ENCODE results near the gene GFM1.

GRCh38 chr3:158625881-158626280, 18.4 kb upstream of the GFM1 start:
- TF ChIP-seq, protein P1, sequence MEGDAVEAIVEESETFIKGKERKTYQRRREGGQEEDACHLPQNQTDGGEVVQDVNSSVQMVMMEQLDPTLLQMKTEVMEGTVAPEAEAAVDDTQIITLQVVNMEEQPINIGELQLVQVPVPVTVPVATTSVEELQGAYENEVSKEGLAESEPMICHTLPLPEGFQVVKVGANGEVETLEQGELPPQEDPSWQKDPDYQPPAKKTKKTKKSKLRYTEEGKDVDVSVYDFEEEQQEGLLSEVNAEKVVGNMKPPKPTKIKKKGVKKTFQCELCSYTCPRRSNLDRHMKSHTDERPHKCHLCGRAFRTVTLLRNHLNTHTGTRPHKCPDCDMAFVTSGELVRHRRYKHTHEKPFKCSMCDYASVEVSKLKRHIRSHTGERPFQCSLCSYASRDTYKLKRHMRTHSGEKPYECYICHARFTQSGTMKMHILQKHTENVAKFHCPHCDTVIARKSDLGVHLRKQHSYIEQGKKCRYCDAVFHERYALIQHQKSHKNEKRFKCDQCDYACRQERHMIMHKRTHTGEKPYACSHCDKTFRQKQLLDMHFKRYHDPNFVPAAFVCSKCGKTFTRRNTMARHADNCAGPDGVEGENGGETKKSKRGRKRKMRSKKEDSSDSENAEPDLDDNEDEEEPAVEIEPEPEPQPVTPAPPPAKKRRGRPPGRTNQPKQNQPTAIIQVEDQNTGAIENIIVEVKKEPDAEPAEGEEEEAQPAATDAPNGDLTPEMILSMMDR (IDR thresholded peaks at IDR 0.05), result no peak
- TF ChIP-seq POLR2A (IDR thresholded peaks at IDR 0.05) (no peak), EP300 (IDR thresholded peaks at IDR 0.05) (no peak)

Data from tibial nerve (tissue), 4 donors.